ENCODE results near the gene ZNF512B.
"Not testable (repeated sequence)": the region's sequence is repeated elsewhere in the genome, so short reads cannot be mapped to it uniquely, and the experiment has no call there.

The ZNF512B gene

DNA sequence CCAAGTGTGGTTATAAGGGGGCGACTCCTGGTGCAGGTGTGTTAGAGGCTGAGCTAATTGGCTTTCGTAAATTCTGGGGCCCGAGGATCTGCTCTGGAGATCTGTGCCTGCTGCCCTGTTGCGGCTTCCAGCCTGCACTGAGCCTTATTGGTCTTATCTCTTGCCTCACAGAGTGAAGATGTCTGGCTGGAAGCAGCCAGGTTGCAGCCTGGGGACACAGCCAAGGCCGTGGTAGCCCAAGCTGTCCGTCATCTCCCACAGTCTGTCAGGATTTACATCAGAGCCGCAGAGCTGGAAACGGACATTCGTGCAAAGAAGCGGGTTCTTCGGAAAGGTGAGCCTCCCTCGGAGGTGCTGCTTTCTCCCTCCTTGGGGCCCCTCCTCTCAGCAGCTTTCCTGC, 31.2 kb upstream of the ZNF512B start:
- DNase-seq (ENCODE audit: insufficient read length), result no peak

DNA sequence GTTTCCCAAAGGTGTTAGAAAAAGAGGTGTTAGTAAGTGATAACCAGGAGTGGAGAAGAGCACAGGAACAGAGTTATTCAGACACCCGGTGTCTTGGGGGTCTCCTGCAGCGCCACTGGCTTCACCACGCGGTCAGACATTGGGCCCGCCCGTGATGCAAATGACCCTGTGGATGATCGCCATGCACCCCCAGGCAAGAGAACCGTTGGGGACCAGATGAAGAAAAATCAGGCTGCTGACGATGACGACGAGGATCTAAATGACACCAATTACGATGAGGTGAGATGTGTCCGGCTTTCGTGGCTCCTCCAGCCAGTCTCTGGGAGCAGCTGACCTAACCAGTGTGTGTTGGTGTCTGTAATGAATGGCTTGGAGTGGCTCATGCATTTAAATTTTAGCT, 13.2 kb upstream of the ZNF512B start:
- FAIRE-seq, result no peak
- DNase-seq (ENCODE audit: insufficient read length), result no peak
- TF ChIP-seq TAF1 (IDR thresholded peaks at IDR 0.05; ENCODE audit: borderline replicate concordance, low read depth, low read length) (no peak), POLR2A (IDR thresholded peaks at IDR 0.05; ENCODE audit: low read depth, low read length) (no peak), POLR2AphosphoS5 (IDR thresholded peaks at IDR 0.05; ENCODE audit: low read depth, low read length) (no peak)

More for the DNA sequence above, 31.2 kb upstream of the ZNF512B start:
- FAIRE-seq, result no peak
- no peak for TF ChIP-seq POLR2AphosphoS5 (IDR thresholded peaks at IDR 0.05; ENCODE audit: low read depth, low read length)
- no peak for TF ChIP-seq POLR2A (IDR thresholded peaks at IDR 0.05; ENCODE audit: low read depth, low read length)

DNA sequence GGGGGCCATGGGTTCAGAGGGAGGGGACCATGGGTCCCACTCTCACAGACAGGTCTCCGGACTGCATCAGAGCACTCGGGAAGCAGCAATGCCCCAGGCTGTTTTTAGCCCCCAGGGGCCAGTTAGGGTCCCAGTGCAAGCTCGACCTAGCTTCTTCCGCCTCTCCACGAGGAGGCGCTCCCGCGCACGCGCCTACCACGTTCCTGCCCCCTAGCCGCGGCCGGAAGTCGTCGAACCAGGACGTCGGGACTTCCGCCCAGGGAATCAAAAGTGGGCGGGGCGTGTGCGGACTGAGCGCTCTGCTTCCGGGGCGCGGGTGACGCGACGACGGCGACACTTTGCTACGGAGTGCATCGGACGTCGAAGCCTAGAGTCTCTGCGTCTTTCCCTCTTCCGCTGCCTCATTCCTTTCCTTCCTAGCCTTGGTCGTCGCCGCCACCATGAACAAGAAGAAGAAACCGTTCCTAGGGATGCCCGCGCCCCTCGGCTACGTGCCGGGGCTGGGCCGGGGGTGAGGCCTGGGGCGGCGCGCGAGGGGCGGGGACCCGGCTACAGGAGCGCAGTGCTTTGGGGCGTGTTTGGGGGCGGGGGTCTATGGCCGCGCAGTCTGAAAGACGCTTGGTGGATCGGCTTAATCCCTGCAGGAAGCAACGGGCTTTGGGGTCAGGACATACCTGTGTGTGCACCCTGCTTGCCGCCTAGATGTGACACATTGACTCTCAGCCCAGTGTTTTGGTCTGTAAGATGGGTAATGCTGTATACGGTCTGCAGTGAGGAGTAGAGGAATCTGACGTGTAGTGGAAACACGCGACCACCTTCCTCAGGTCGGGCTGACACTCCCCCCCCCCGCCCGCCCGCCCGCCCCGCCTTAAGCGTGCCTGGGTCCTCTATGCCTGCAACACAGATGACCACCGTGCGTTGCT, 11.3 kb upstream of the ZNF512B start, which contains the start of gene PRPF6:
TSS of gene PRPF6 (plus strand) at position 327 of the 923 bp plus-strand sequence. CDS start at position 441, 114 bp downstream.
- FAIRE-seq (peak; percentile 98), DNase-seq (ENCODE audit: insufficient read length) (peak; percentile 96)
- TF ChIP-seq TAF1 (IDR thresholded peaks at IDR 0.05; ENCODE audit: borderline replicate concordance, low read depth, low read length) (peak; percentile 46; the same call in 1 of the 2 replicates), POLR2A (IDR thresholded peaks at IDR 0.05; ENCODE audit: low read depth, low read length) (peak; percentile 82), POLR2AphosphoS5 (IDR thresholded peaks at IDR 0.05; ENCODE audit: low read depth, low read length) (peak; percentile 86)

DNA sequence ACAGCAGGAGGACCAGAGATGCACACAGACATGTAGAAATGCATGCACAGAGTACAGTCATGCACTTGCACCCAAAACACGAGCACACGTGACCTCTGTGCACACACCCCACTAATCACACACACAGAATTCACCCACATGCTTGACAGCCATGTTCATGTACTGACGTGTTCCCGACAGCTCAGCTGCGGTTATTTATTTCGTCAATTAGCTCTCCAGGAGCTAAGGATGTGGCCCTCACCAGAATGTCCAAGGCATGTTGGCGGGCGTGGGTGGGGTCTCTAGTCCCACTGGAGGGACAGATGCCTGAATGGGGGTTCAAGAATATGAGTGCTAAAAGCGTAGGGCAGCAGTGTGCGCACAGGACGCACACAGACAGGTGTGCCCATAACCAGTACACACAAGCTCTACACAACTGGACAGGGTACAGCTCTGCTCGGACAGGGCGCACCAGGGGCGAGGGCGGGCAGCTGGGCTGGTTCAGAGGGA, 10.6 kb upstream of the ZNF512B start:
- TF ChIP-seq POLR2A (IDR thresholded peaks at IDR 0.05; ENCODE audit: low read depth, low read length), result no peak
- no peak for TF ChIP-seq POLR2AphosphoS5 (IDR thresholded peaks at IDR 0.05; ENCODE audit: low read depth, low read length)
- no peak for TF ChIP-seq TAF1 (IDR thresholded peaks at IDR 0.05; ENCODE audit: borderline replicate concordance, low read depth, low read length)
- no peak for DNase-seq (ENCODE audit: insufficient read length)
- FAIRE-seq, result no peak

DNA sequence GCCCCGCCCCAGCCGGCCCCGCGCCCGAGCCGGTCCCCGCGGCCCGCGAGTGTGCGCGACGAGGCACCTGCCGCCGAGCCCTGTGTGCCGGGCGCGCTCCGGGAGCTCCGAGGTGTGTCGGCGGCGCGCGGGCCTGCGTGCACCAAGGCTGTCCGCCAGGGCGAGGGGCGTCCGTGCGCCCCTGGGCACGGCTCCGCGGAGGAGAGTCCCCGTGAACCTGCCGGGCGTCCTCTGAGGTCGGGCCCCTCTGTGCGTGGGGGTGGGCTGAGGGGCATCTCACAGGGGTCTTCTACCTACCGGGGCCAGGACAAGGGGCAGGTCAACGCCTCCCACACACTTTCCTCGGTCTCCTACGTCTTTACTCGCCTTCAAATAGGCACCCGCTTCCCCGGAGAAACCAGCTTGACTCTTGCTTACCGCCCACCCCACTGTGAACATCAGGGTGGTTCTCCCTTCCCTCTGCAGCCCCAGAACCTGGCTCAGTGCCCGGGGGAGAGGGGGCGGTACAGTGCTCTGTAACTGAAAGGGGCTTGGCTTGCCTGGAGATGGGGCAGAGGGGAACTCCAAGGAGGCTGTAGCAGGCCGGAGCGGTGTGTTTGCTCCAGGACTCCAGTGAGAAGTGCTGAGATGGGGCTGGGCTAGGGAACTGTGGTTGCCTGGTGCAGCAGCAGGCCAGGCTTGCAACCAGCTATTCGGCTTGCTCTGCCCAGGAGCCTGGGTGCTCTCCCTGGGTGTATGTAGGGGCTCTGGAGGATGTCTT, 10.0 kb upstream of the ZNF512B start, which contains the start of gene SAMD10:
TSS of gene SAMD10 (minus strand) at position 86 of the 760 bp plus-strand sequence. CDS start 175 bp downstream, outside the sequence.
- FAIRE-seq, result peak; percentile 50
- DNase-seq (ENCODE audit: insufficient read length), result peak; percentile 73
- peak; percentile 14; the same call in 1 of the 2 replicates for TF ChIP-seq TAF1 (IDR thresholded peaks at IDR 0.05; ENCODE audit: borderline replicate concordance, low read depth, low read length)
- TF ChIP-seq POLR2A (IDR thresholded peaks at IDR 0.05; ENCODE audit: low read depth, low read length), result peak; percentile 64; the same call in 1 of the 2 replicates
- TF ChIP-seq POLR2AphosphoS5 (IDR thresholded peaks at IDR 0.05; ENCODE audit: low read depth, low read length), result no peak; the same call in 1 of the 2 replicates

DNA sequence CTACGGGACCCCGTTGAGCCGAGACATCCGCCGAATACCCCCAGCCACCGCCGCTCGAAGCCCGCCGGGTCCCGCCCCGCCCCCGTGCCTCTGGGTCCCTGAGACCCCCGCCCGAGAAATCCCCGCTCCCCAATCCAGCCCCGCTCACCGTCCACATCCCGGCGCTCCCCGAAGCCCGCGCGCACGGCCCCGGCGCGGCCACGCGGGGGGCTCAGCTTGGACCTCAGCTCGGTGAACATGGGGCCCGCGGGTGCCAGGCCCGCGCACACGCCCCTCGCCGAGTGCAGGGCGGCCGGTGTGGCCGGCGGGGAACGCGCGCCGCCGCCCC, 9.5 kb upstream of the ZNF512B start:
- DNase-seq (ENCODE audit: insufficient read length), result no peak
- TF ChIP-seq POLR2A (IDR thresholded peaks at IDR 0.05; ENCODE audit: low read depth, low read length) (no peak), POLR2AphosphoS5 (IDR thresholded peaks at IDR 0.05; ENCODE audit: low read depth, low read length) (no peak), TAF1 (IDR thresholded peaks at IDR 0.05; ENCODE audit: borderline replicate concordance, low read depth, low read length) (no peak)
- no peak for FAIRE-seq

DNA sequence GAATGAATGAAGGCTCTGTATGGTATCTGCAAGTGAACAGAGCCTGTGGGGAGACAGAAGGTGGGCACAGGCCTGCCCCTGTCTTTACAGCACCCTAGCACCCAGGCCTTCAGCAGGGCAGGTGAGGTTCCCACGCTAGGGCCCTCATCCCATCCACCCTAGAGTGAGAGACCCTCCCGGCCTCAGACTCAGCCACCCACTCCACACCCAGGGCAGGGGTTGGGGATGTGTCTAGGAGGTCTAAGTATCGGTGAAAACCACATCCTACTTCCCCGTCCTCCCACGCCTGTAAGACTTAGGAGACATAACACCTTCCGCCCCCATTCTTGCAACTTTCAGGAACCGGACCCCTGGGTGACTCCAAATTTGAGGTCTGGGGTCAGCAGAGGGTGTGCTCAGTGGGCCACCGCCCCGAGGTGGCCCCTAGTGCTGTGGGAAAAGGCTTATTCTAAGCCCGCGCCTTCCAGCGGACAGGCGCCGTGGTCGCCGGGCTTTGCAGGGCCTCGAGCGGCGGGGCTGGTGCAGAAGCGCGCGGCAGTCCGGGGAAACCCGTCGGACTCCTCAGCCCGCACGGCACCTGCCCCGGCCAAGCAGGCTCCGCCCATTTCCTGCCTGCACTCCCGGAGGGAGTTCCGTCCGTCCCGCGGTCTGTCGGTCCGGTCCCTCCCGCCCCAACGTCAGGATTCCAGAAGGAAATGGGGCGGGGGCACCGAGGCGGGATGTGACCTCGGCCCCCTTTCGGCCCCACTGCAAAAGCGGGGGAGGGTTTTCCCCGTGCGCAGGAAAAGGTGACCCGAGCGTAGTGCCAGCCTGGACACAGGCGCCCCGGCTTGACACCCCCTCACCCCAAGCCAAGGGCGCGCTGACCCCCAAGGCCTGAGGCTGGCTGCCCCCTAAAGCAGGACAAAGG, 8.8 kb upstream of the ZNF512B start:
- peak; percentile 65 for DNase-seq (ENCODE audit: insufficient read length)
- TF ChIP-seq POLR2AphosphoS5 (IDR thresholded peaks at IDR 0.05; ENCODE audit: low read depth, low read length) (no peak), POLR2A (IDR thresholded peaks at IDR 0.05; ENCODE audit: low read depth, low read length) (peak; percentile 64), TAF1 (IDR thresholded peaks at IDR 0.05; ENCODE audit: borderline replicate concordance, low read depth, low read length) (0 out of 2 replicates have a peak, but pooled peaks have one; percentile 23)
- FAIRE-seq, result peak; percentile 82

DNA sequence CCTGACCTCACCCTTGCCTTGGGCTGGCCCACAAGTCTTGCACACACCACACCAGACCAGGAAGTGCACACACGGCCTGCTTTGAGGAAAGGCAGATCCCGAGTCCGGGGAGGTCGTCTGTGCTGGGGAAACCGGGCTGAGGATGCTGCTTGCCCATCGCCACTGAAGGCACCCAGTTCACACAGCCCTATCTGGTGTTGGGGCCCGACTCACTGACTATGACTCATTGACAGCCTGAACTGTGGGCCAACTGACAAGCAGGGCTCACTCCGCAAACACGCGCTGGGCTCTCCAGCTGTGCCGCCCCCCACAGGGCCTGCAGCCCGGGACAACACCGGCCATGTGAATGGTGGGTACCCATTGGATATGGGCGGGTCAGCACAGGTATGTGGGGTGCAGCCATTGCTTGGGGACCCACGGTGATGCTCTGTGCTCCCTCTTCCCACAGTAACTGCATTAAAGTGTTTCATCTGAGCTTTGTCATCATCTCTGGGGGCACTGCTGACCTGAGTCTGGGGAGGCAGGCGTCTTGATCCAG, 8.1 kb upstream of the ZNF512B start:
- DNase-seq (ENCODE audit: insufficient read length) (no peak), FAIRE-seq (no peak)
- TF ChIP-seq POLR2AphosphoS5 (IDR thresholded peaks at IDR 0.05; ENCODE audit: low read depth, low read length) (peak; percentile 26; the same call in 1 of the 2 replicates), POLR2A (IDR thresholded peaks at IDR 0.05; ENCODE audit: low read depth, low read length) (no peak)

DNA sequence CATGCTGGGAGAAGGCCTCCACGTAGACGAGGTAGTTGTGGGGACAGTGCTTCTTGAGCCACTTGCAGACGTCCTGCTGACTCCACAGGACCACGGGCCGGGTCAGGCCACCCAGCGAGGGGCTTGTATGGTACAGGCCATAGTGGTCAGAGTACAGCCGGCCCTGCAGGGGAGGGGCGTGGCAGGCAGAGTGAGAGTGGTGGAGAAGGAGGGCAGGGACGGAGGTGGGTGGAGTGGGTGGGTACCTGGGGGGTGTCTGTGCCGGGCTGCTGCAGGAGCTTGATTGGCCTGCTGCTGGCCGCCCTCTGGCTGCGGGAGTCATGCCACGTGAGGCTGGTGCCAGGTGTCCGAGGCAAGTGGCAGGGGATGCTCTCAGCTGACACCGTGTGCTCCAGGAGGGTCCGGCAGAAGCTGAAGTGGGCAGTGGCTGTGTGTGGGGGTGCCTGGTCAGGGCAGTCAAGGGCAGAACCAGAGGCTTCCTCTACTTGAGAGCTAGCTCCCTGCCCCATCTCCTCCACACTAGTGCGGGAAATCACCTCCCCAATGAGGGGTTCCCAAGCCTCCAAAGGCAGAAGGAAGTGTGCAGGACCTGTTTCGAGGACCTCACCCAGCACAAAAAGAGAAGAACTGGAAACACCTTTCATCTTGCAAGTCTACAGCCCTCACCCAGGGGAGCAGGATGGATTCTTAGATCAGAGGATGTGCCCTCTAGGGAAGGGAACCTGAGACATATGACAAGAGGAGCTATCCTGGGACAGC, 7.4 kb upstream of the ZNF512B start:
- FAIRE-seq (no peak), DNase-seq (ENCODE audit: insufficient read length) (no peak)
- no peak for TF ChIP-seq TAF1 (IDR thresholded peaks at IDR 0.05; ENCODE audit: borderline replicate concordance, low read depth, low read length)
- TF ChIP-seq POLR2A (IDR thresholded peaks at IDR 0.05; ENCODE audit: low read depth, low read length), result no peak; the same call in 1 of the 2 replicates
- TF ChIP-seq POLR2AphosphoS5 (IDR thresholded peaks at IDR 0.05; ENCODE audit: low read depth, low read length), result no peak

DNA sequence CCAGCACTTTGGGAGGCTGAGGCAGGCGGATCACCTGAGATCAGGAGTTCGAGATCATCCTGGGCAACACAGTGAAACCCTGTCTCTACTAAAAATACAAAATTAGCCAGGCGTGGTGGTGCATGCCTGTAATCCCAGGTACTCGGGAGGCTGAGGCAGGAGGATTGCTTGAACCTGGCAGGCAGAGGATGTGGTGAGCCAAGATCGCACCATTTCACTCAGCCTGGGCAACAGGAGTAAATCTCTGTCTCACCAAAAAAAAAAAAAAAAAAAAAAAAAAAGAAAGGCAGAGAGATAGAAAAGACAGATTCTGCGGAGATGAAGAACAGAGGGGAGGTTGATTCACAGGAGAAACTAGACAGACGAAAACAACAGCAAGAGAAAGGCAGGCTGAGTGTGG, 6.8 kb upstream of the ZNF512B start:
- DNase-seq (ENCODE audit: insufficient read length); FAIRE-seq: not testable (repeated sequence)

All from GM12892 (cell line).